ENCODE data around the gene SNX25.

SNX25 gene

DNA sequence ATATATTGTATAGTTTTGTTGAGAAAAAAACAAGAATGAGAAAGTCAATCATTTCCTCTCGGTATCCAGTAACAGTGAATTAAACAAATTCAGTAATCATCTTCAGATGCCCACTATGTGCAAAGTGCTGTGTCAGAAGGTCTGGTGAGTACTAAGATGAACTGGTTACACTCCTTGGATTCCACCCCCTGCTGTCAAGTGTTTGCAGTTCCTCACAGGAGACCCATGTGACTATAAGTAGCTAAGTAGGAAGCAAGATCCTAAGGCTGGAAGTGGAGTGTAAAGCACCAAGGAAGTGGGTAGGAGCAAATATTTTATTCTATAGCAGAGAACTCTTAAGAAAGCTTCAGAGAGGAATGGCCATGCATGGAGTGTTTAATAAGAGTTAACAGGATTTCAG, 73.6 kb downstream of the SNX25 start:
- no CpG with 5 or more reads among the region's 1 CpG for WGBS (ENCODE audit: insufficient coverage)
- H3K27me3 ChIP-seq (replicated peaks in 2 of 5; ENCODE audit: control insufficient read depth in 4 of 5, insufficient read depth in 5 of 5, low read length in 4 of 5): no peaks in the 10 kb centered on the region
- peak in 2 of 3 donors; percentile 2 to 10 for DNase-seq
- H3K27ac ChIP-seq (ENCODE audit: insufficient read depth in 1 of 2, low read depth in 1 of 2, low read length in 2 of 2, poor library complexity in 1 of 2, severe bottlenecking in 2 of 2): no peak overlapping the region
- ChIA-PET CTCF (interaction anchor here (0.9 kb wide), 1 partner anchor 8 kb away, joined by 3 read pairs; no protein-coding TSS in a partner anchor), POLR2A (no interaction called here)
- no peak overlapping the region for H3K4me3 ChIP-seq (ENCODE audit: control insufficient read depth in 1 of 7, extremely low read depth in 1 of 7, insufficient read depth in 4 of 7, low read depth in 2 of 7, low read length in 6 of 7)
- peaks cover 0 to 6% (median 4%) of the 10 kb centered on the region in 4 experiments for H3K4me1 ChIP-seq (ENCODE audit: control extremely low read depth in 1 of 4, control insufficient read depth in 4 of 4, insufficient read depth in 4 of 4, low read length in 3 of 4)
- H3K9me3 ChIP-seq (ENCODE audit: control extremely low read depth in 1 of 5, control insufficient read depth in 4 of 5, insufficient read depth in 2 of 5, low read depth in 1 of 5, low read length in 4 of 5): no peaks in the 10 kb centered on the region
- H3K36me3 ChIP-seq (ENCODE audit: control insufficient read depth in 4 of 4, insufficient read depth in 4 of 4, low read length in 3 of 4): no peaks in the 10 kb centered on the region

DNA sequence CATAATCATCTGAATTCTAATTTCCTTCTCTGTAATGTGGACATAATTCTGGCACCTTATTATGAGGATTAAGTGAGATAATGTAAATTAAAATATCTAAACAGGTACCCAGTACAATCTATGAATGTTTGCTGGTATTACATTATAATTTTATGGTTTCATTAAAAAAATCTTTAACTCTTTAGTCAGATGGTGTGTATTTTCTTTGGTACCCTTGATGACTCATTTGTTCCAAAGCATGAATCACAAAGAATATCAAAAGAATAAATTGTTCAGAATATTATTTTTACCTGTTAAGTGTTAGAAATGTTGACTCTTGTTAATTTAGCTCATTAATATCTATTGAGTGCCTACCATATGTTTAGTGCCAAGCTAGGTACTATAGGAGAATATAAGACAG, 74.3 kb downstream of the SNX25 start:
- Histone ChIP-seq H3K27ac (ENCODE audit: insufficient read depth in 1 of 2, low read depth in 1 of 2, low read length in 2 of 2, poor library complexity in 1 of 2, severe bottlenecking in 2 of 2) (no peak overlapping the region), H3K36me3 (ENCODE audit: control insufficient read depth in 4 of 4, insufficient read depth in 4 of 4, low read length in 3 of 4) (no peaks in the 10 kb centered on the region), H3K4me1 (ENCODE audit: control extremely low read depth in 1 of 4, control insufficient read depth in 4 of 4, insufficient read depth in 4 of 4, low read length in 3 of 4) (peaks cover 0 to 6% (median 4%) of the 10 kb centered on the region in 4 experiments), H3K9me3 (ENCODE audit: control extremely low read depth in 1 of 5, control insufficient read depth in 4 of 5, insufficient read depth in 2 of 5, low read depth in 1 of 5, low read length in 4 of 5) (no peaks in the 10 kb centered on the region), H3K27me3 (replicated peaks in 2 of 5; ENCODE audit: control insufficient read depth in 4 of 5, insufficient read depth in 5 of 5, low read length in 4 of 5) (no peaks in the 10 kb centered on the region), H3K4me3 (ENCODE audit: control insufficient read depth in 1 of 7, extremely low read depth in 1 of 7, insufficient read depth in 4 of 7, low read depth in 2 of 7, low read length in 6 of 7) (no peak overlapping the region)
- CTCF ChIA-PET: no interaction called here
- no peak for DNase-seq
- POLR2A ChIA-PET: no interaction called here

DNA sequence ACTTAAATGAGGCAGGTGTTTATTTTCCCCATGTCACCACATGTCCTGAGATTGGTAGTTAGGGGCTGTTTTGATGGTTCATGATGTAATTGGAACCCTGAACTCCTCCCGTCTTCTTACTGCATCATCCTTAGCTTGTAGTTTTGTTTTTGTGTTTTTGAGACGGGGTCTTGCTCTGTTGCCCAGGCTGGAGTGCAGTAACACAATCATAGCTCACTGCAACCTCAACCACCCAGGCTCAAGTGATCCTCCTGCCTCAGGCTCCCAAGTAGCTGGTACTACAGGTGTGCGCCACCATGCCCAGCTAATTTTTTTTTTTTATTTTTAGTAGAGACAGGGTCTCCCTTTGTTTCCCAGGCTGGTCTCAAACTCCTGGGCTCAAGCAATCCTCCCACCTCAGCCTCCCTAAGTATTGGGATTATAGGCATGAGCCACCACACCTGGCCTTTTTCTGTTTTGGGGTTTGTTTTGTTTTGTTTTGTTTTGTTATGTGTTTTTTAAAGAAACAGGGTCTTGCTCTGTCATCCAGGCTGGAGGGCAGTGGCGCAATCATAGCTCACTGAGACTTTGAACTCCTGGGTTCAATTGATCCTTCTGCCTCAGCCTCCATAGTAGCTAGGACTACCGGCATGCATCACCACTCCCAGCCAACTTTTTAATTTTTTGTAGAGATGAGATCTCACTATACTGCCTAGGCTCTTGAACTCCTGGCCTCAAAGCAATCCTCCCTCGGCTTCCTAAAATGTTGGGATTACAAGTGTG, 76.4 kb downstream of the SNX25 start:
- no peaks in the 10 kb centered on the region for H3K36me3 ChIP-seq (ENCODE audit: control insufficient read depth in 4 of 4, insufficient read depth in 4 of 4, low read length in 3 of 4)
- no peaks in the 10 kb centered on the region for H3K27me3 ChIP-seq (replicated peaks in 2 of 5; ENCODE audit: control insufficient read depth in 4 of 5, insufficient read depth in 5 of 5, low read length in 4 of 5)
- no peak overlapping the region for H3K4me3 ChIP-seq (ENCODE audit: control insufficient read depth in 1 of 7, extremely low read depth in 1 of 7, insufficient read depth in 4 of 7, low read depth in 2 of 7, low read length in 6 of 7)
- no peak overlapping the region for H3K27ac ChIP-seq (ENCODE audit: insufficient read depth in 1 of 2, low read depth in 1 of 2, low read length in 2 of 2, poor library complexity in 1 of 2, severe bottlenecking in 2 of 2)
- DNase-seq: no peak
- POLR2A ChIA-PET: no interaction called here
- 100% methylated on average over 4 of the region's 6 CpGs for WGBS (ENCODE audit: insufficient coverage)
- CTCF ChIA-PET: no interaction called here
- H3K4me1 ChIP-seq (ENCODE audit: control extremely low read depth in 1 of 4, control insufficient read depth in 4 of 4, insufficient read depth in 4 of 4, low read length in 3 of 4): peaks cover 0 to 2% (median 0%) of the 10 kb centered on the region in 4 experiments
- H3K9me3 ChIP-seq (ENCODE audit: control extremely low read depth in 1 of 5, control insufficient read depth in 4 of 5, insufficient read depth in 2 of 5, low read depth in 1 of 5, low read length in 4 of 5): no peaks in the 10 kb centered on the region

- Histone ChIP-seq H3K27me3 (replicated peaks in 2 of 5; ENCODE audit: control insufficient read depth in 4 of 5, insufficient read depth in 5 of 5, low read length in 4 of 5) (no peaks in the 10 kb centered on the region), H3K27ac (ENCODE audit: insufficient read depth in 1 of 2, low read depth in 1 of 2, low read length in 2 of 2, poor library complexity in 1 of 2, severe bottlenecking in 2 of 2) (no peak overlapping the region), H3K9me3 (ENCODE audit: control extremely low read depth in 1 of 5, control insufficient read depth in 4 of 5, insufficient read depth in 2 of 5, low read depth in 1 of 5, low read length in 4 of 5) (no peaks in the 10 kb centered on the region), H3K36me3 (ENCODE audit: control insufficient read depth in 4 of 4, insufficient read depth in 4 of 4, low read length in 3 of 4) (no peaks in the 10 kb centered on the region), H3K4me1 (ENCODE audit: control extremely low read depth in 1 of 4, control insufficient read depth in 4 of 4, insufficient read depth in 4 of 4, low read length in 3 of 4) (no peaks in the 10 kb centered on the region), H3K4me3 (ENCODE audit: control insufficient read depth in 1 of 7, extremely low read depth in 1 of 7, insufficient read depth in 4 of 7, low read depth in 2 of 7, low read length in 6 of 7) (no peak overlapping the region)
- POLR2A ChIA-PET: no interaction called here
- CTCF ChIA-PET: interaction anchor here (1.0 kb wide), 1 partner anchor 14 kb away, joined by 3 read pairs; no protein-coding TSS in a partner anchor
- WGBS (ENCODE audit: insufficient coverage): 96% methylated on average over 3 of the region's 3 CpGs
- DNase-seq: no peak
Observed at GRCh38 chr4:185286571-185286970, 77.2 kb downstream of the SNX25 start.

GRCh38 chr4:185287031-185287430, 77.6 kb downstream of the SNX25 start:
- CTCF ChIA-PET: interaction anchor here (1.0 to 1.5 kb wide), 3 partner anchors 15 to 29 kb away, joined by 3 to 4 read pairs (median 3); no protein-coding TSS in a partner anchor
- H3K9me3 ChIP-seq (ENCODE audit: control extremely low read depth in 1 of 5, control insufficient read depth in 4 of 5, insufficient read depth in 2 of 5, low read depth in 1 of 5, low read length in 4 of 5): no peaks in the 10 kb centered on the region
- no peak overlapping the region for H3K4me3 ChIP-seq (ENCODE audit: control insufficient read depth in 1 of 7, extremely low read depth in 1 of 7, insufficient read depth in 4 of 7, low read depth in 2 of 7, low read length in 6 of 7)
- H3K27me3 ChIP-seq (replicated peaks in 2 of 5; ENCODE audit: control insufficient read depth in 4 of 5, insufficient read depth in 5 of 5, low read length in 4 of 5): no peaks in the 10 kb centered on the region
- DNase-seq: no peak
- H3K36me3 ChIP-seq (ENCODE audit: control insufficient read depth in 4 of 4, insufficient read depth in 4 of 4, low read length in 3 of 4): no peaks in the 10 kb centered on the region
- WGBS (ENCODE audit: insufficient coverage): 96% methylated on average over 4 of the region's 4 CpGs
- no peak overlapping the region for H3K27ac ChIP-seq (ENCODE audit: insufficient read depth in 1 of 2, low read depth in 1 of 2, low read length in 2 of 2, poor library complexity in 1 of 2, severe bottlenecking in 2 of 2)
- no peaks in the 10 kb centered on the region for H3K4me1 ChIP-seq (ENCODE audit: control extremely low read depth in 1 of 4, control insufficient read depth in 4 of 4, insufficient read depth in 4 of 4, low read length in 3 of 4)
- POLR2A ChIA-PET: no interaction called here

DNA sequence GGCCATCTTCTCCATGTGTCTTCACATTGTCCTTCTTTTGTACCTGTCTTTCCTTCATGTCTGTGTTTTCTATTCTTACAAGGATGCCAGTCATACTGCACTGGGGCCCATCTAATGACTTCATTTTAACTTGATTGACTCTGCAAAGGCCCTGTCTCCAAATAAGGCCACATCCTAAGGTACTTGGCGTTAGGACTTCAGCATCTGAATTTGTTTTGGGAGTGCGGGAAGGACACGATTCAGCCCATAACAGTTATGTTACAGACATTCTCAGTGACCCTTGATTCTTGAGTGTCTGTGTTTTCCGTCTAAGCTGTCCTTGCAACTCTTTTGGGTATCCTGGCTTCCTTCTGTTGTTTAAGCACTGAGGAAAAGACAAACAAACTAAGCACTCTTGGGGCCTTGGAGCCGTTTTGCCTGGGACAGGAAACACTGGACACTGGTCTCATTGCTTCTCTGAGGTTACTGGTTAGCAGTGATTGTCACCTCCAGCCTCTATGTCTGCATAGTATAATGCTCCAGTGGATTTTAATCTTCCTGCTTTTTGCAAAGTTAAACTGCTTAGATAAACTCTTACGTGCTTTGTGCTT, 80.7 kb downstream of the SNX25 start:
- no peak overlapping the region for H3K27ac ChIP-seq (ENCODE audit: insufficient read depth in 1 of 2, low read depth in 1 of 2, low read length in 2 of 2, poor library complexity in 1 of 2, severe bottlenecking in 2 of 2)
- peaks cover 0 to 2% (median 0%) of the 10 kb centered on the region in 4 experiments for H3K36me3 ChIP-seq (ENCODE audit: control insufficient read depth in 4 of 4, insufficient read depth in 4 of 4, low read length in 3 of 4)
- POLR2A ChIA-PET: no interaction called here
- no peak overlapping the region for H3K4me3 ChIP-seq (ENCODE audit: control insufficient read depth in 1 of 7, extremely low read depth in 1 of 7, insufficient read depth in 4 of 7, low read depth in 2 of 7, low read length in 6 of 7)
- no peaks in the 10 kb centered on the region for H3K4me1 ChIP-seq (ENCODE audit: control extremely low read depth in 1 of 4, control insufficient read depth in 4 of 4, insufficient read depth in 4 of 4, low read length in 3 of 4)
- CTCF ChIA-PET: interaction anchor here (1.6 kb wide), 1 partner anchor 13 kb away, joined by 4 read pairs; no protein-coding TSS in a partner anchor
- no peak for DNase-seq
- no peaks in the 10 kb centered on the region for H3K27me3 ChIP-seq (replicated peaks in 2 of 5; ENCODE audit: control insufficient read depth in 4 of 5, insufficient read depth in 5 of 5, low read length in 4 of 5)
- over 99% methylated on average over 5 of the region's 6 CpGs for WGBS (ENCODE audit: insufficient coverage)
- H3K9me3 ChIP-seq (ENCODE audit: control extremely low read depth in 1 of 5, control insufficient read depth in 4 of 5, insufficient read depth in 2 of 5, low read depth in 1 of 5, low read length in 4 of 5): peaks cover 0 to 5% (median 0%) of the 10 kb centered on the region in 5 experiments

- Histone ChIP-seq H3K4me1 (ENCODE audit: control extremely low read depth in 1 of 4, control insufficient read depth in 4 of 4, insufficient read depth in 4 of 4, low read length in 3 of 4) (no peaks in the 10 kb centered on the region), H3K36me3 (ENCODE audit: control insufficient read depth in 4 of 4, insufficient read depth in 4 of 4, low read length in 3 of 4) (peaks cover 0 to 2% (median 0%) of the 10 kb centered on the region in 4 experiments), H3K4me3 (ENCODE audit: control insufficient read depth in 1 of 7, extremely low read depth in 1 of 7, insufficient read depth in 4 of 7, low read depth in 2 of 7, low read length in 6 of 7) (no peak overlapping the region), H3K27me3 (replicated peaks in 2 of 5; ENCODE audit: control insufficient read depth in 4 of 5, insufficient read depth in 5 of 5, low read length in 4 of 5) (no peaks in the 10 kb centered on the region), H3K27ac (ENCODE audit: insufficient read depth in 1 of 2, low read depth in 1 of 2, low read length in 2 of 2, poor library complexity in 1 of 2, severe bottlenecking in 2 of 2) (no peak overlapping the region), H3K9me3 (ENCODE audit: control extremely low read depth in 1 of 5, control insufficient read depth in 4 of 5, insufficient read depth in 2 of 5, low read depth in 1 of 5, low read length in 4 of 5) (peaks cover 0 to 5% (median 0%) of the 10 kb centered on the region in 5 experiments)
- ChIA-PET CTCF (interaction anchor here (1.4 to 1.6 kb wide), 3 partner anchors 8 to 20 kb away, joined by 3 to 4 read pairs (median 3); no protein-coding TSS in a partner anchor), POLR2A (no interaction called here)
- 71% methylated on average over 5 of the region's 5 CpGs for whole genome bisulfite sequencing (ENCODE audit: insufficient coverage)
- no peak for DNase-seq
Observed at GRCh38 chr4:185290656-185291055, 81.3 kb downstream of the SNX25 start.
